ENCODE measurements around the gene HSF5. TPM values are rescaled to one million over a fixed set of nuclear protein-coding genes. Genes with fewer than 3 reads are reported as not detected.

Gene HSF5
- total RNA-seq, 1 experiment from 2014 or later = not detected

GRCh38 chr17:58534331-58534730 lies 46.1 kb upstream of the HSF5 start:
- no peak overlapping the region for H2BK12ac ChIP-seq (ENCODE audit: insufficient read length, low read depth, low read length)
- no peaks in the 10 kb centered on the region for H3K27me3 ChIP-seq (ENCODE audit: insufficient read depth, low read length)
- Mint-ChIP-seq H3K4me1 (peaks cover 23 to 41% of the 10 kb centered on the region in 2 experiments), H3K36me3 (ENCODE audit: insufficient read depth in 1 of 3, low read depth in 3 of 3) (no peaks in the 10 kb centered on the region), H3K4me3 (no peak overlapping the region), H3K9me3 (no peaks in the 10 kb centered on the region), H3K27me3 (ENCODE audit: low read depth) (peaks cover 52% of the 10 kb centered on the region), H3K27ac (no peak overlapping the region; a peak in 1 of 7 replicates)
- H2BK20ac ChIP-seq (ENCODE audit: low read depth, low read length, poor library complexity, severe bottlenecking) = no peak overlapping the region
- no peak overlapping the region for H2AFZ ChIP-seq (ENCODE audit: low read length)
- no peak overlapping the region for H4K91ac ChIP-seq (ENCODE audit: insufficient read length, low read depth, low read length)
- no peak overlapping the region for H2BK5ac ChIP-seq (ENCODE audit: insufficient read length, low read length)
- no peak overlapping the region for H3K4ac ChIP-seq (ENCODE audit: low read depth, low read length)
- no peak overlapping the region for H3K9ac ChIP-seq (ENCODE audit: extremely low read depth, insufficient read length, low read length)
- H3K23me2 ChIP-seq (ENCODE audit: insufficient read length, low read depth, low read length, poor library complexity, severe bottlenecking) = peaks cover 5% of the 10 kb centered on the region
- H4K20me1 ChIP-seq (ENCODE audit: control insufficient read depth, insufficient read depth, insufficient read length) = no peaks in the 10 kb centered on the region
- H3K18ac ChIP-seq (ENCODE audit: insufficient read length, low read depth, low read length) = no peak overlapping the region
- no CpG with 5 or more reads among the region's 3 CpGs for WGBS (ENCODE audit: extremely low coverage, insufficient read length, low lambda C conversion rate)
- H3K4me2 ChIP-seq (ENCODE audit: insufficient read depth, insufficient read length, low read length) = no peak overlapping the region
- H3K9me3 ChIP-seq (ENCODE audit: control insufficient read depth, low read depth, low read length) = no peaks in the 10 kb centered on the region
- H3K4me1 ChIP-seq (ENCODE audit: insufficient read depth, low read length) = 0 out of 2 replicates have a peak, but pooled peaks cover 2% of the 10 kb centered on the region
- no peak overlapping the region for H3T11ph ChIP-seq (ENCODE audit: low read length)
- H3K56ac ChIP-seq (ENCODE audit: insufficient read length, low read depth, low read length) = no peak overlapping the region
- H4K5ac ChIP-seq (ENCODE audit: insufficient read length, low read depth, low read length) = no peak overlapping the region
- TF ChIP-seq CTCF (conservative IDR thresholded peaks at IDR 0.05) = peak; percentile 41; the same call in 2 of the 3 replicates
- no peaks in the 10 kb centered on the region for H3K79me1 ChIP-seq (ENCODE audit: insufficient read depth, low read depth, low read length, poor library complexity, severe bottlenecking)
- no peak for DNase-seq
- no peak overlapping the region for H3K27ac ChIP-seq (ENCODE audit: insufficient read length, low read depth, low read length)
- H3K14ac ChIP-seq (ENCODE audit: insufficient read depth, low read length) = no peak overlapping the region
- no peak overlapping the region for H4K8ac ChIP-seq (replicated peaks; ENCODE audit: insufficient read length, low read depth, low read length)
- no peaks in the 10 kb centered on the region for H3K79me2 ChIP-seq (ENCODE audit: insufficient read depth, low read length)
- H2BK15ac ChIP-seq (ENCODE audit: low read depth, low read length) = no peak overlapping the region
- H2AK5ac ChIP-seq (ENCODE audit: insufficient read length, low read length) = no peak overlapping the region
- no peak overlapping the region for H2BK120ac ChIP-seq (ENCODE audit: low read depth, low read length, poor library complexity, severe bottlenecking)
- H3K23ac ChIP-seq (ENCODE audit: insufficient read length, low read depth, low read length) = no peak overlapping the region

Measured in H9 (cell line).